ENCODE data around the gene DSC1.

DNA sequence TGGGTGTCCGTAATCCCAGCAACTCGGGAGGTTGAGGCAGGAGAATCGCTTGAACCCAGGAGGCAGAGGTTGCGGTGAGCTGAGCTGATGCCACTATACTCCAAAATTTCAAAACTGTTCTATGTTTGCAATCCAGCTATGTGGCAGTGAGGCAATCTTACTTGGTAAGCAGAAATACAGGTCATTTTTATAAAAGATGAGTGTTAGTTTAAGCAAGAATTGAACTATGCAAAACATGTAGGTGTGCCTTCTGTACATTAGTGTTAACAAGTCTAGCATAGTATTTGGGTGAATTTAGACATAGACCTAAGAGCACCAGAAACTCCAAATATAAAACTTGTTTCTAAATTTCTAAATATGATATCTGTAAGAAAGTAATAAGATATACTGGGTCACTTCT, 7.2 kb downstream of the DSC1 start:
- TF ChIP-seq POLR2A (IDR thresholded peaks at IDR 0.05): no peak
- TF ChIP-seq, protein P1, sequence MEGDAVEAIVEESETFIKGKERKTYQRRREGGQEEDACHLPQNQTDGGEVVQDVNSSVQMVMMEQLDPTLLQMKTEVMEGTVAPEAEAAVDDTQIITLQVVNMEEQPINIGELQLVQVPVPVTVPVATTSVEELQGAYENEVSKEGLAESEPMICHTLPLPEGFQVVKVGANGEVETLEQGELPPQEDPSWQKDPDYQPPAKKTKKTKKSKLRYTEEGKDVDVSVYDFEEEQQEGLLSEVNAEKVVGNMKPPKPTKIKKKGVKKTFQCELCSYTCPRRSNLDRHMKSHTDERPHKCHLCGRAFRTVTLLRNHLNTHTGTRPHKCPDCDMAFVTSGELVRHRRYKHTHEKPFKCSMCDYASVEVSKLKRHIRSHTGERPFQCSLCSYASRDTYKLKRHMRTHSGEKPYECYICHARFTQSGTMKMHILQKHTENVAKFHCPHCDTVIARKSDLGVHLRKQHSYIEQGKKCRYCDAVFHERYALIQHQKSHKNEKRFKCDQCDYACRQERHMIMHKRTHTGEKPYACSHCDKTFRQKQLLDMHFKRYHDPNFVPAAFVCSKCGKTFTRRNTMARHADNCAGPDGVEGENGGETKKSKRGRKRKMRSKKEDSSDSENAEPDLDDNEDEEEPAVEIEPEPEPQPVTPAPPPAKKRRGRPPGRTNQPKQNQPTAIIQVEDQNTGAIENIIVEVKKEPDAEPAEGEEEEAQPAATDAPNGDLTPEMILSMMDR (IDR thresholded peaks at IDR 0.05): no peak

All from Peyer's patch (tissue), 4 donors.